ACC112 (cell line): ENCODE data around the gene RTTN.
"Not testable (repeated sequence)": the region's sequence is repeated elsewhere in the genome, so short reads cannot be mapped to it uniquely, and the experiment has no call there.

Experiments used
- H2AFZ ChIP-seq: fragments of 200-600 bp; sonication (generic); one replicate; pipeline ENCODE4 v1.6.0; 2017; ENCODE audit warnings: antibody characterized with exemption, low read length; ENCODE audit not compliant: unreplicated experiment
- H3K27ac ChIP-seq: fragments of 200-600 bp; sonication (generic); 2 replicates; pipeline ENCODE4 v1.5.1; 2014; ENCODE audit warnings: low read depth, mild to moderate bottlenecking, antibody characterized with exemption, low read length, moderate library complexity
- H3K27me3 ChIP-seq: fragments of 200-600 bp; sonication (generic); 2 replicates; pipeline ENCODE4 v1.6.1; 2014; ENCODE audit warnings: mild to moderate bottlenecking, antibody characterized with exemption, low read length, moderate library complexity, mixed read lengths; ENCODE audit not compliant: insufficient read depth
- H3K36me3 ChIP-seq: fragments of 200-600 bp; sonication (generic); 2 replicates; pipeline ENCODE4 v1.6.1; 2016; ENCODE audit warnings: mild to moderate bottlenecking, antibody characterized with exemption, low read length, moderate library complexity, mixed read lengths; ENCODE audit not compliant: insufficient read depth
- H3K4me1 ChIP-seq: fragments of 200-600 bp; sonication (generic); one replicate; pipeline ENCODE4 v1.6.1; 2016; ENCODE audit warnings: low read length, mixed read lengths; ENCODE audit not compliant: insufficient read depth, unreplicated experiment, control insufficient read depth
- H3K4me3 ChIP-seq: fragments of 200-600 bp; sonication (generic); 2 replicates; pipeline ENCODE4 v1.5.1; 2014; ENCODE audit warnings: mild to moderate bottlenecking, low read depth, low read length
- H3K79me2 ChIP-seq: fragments of 200-600 bp; sonication (generic); one replicate; pipeline ENCODE4 v1.6.0; 2016; ENCODE audit warnings: low read length; ENCODE audit not compliant: control insufficient read depth, unreplicated experiment, insufficient read depth

Gene RTTN

DNA sequence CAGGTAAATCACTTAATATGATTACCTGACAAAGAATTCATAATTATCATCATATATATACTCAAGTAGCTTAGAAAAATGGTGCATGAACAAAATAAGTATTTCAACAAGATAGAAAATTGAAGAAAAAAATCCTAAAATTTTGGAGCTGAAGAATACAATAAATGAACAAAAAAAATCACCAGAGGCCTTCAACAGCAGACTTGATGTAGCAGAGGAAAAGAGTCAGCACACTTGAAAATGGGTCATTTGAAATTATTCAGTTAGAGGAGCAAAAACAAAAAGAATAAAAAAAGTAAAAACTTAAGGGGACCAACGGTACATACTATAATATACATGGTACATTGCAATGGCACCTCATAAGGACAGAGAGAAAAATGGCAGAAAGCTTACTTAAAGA, 217.6 kb downstream of the RTTN start:
- H3K4me3 ChIP-seq: no peak overlapping the region
- peaks cover 14% of the 10 kb centered on the region; the same call in 1 of the 2 replicates for H3K36me3 ChIP-seq
- no peaks in the 10 kb centered on the region for H3K4me1 ChIP-seq
- H3K79me2 ChIP-seq: no peaks in the 10 kb centered on the region
- H3K27me3 ChIP-seq: no peaks in the 10 kb centered on the region
- H3K27ac ChIP-seq: no peak overlapping the region
- H2AFZ ChIP-seq: no peak overlapping the region

DNA sequence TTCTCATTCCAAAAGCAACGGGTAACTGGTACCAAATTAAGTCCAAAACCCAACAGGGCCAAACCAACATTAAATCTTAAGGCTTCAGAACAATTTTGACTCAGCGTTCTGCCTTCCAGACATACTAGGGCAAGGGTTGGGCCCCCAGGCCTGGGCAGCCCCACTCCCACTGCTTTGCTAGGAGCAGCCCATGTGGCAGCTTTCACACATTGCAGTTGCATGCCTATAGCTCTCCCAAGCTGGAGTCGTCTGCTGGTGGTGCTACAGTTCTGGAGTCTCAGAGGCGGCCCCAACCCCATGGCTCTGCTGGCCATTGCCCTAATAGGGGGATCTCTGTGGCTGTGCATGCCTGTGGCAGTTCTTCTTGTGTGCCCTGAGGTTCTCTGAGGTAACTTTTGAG, 220.2 kb downstream of the RTTN start:
- H3K27ac ChIP-seq: no peak overlapping the region
- no peaks in the 10 kb centered on the region for H3K4me1 ChIP-seq
- H3K4me3 ChIP-seq: no peak overlapping the region
- H3K79me2 ChIP-seq: no peaks in the 10 kb centered on the region
- H3K27me3 ChIP-seq: no peaks in the 10 kb centered on the region
- peaks cover 13% of the 10 kb centered on the region for H3K36me3 ChIP-seq
- H2AFZ ChIP-seq: no peak overlapping the region

DNA sequence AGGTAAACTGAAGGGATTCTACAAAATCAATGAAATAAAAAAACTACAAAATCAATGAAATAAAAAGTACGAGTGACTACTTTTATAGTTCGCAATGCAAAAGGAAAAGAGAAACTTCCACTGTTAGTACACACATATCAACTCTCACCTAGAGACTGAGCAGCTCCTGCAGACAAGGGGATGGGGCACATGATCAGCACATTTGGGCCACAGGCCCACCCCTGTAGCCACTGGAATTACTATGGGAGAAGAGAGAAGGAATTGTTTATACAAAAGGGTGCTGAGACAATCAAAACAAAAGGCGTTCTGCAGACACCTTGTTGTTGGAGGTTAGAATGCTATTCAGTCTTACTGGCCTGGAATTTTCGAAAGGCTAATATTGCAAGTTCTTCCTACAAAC, 223.1 kb downstream of the RTTN start:
- Histone ChIP-seq H3K4me3 (no peak overlapping the region), H3K4me1 (no peaks in the 10 kb centered on the region), H3K27me3 (no peaks in the 10 kb centered on the region), H3K79me2 (no peaks in the 10 kb centered on the region), H2AFZ (no peak overlapping the region), H3K36me3 (peaks cover 5% of the 10 kb centered on the region), H3K27ac (no peak overlapping the region)

DNA sequence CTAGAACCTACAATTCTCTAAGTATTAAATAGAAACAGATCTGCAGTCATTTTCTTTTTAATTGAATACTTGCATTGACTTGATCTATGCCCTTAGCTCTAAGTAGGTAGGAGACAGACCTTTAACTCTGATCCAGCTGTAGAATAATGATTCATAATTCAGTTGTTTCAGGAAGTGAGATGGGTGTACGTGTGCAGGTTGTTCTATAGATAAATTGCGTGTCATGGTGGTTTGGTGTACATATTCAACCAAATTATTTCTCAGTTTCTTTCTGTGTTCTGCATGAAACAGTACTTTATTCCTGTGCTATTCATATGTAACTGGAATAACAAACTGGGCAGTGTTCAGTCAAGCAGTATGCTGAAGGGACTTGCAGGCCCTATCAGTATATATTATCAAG, 223.5 kb downstream of the RTTN start:
- Histone ChIP-seq H3K4me1 (no peaks in the 10 kb centered on the region), H3K4me3 (no peak overlapping the region), H3K36me3 (peaks cover 5% of the 10 kb centered on the region), H3K27me3 (no peaks in the 10 kb centered on the region), H3K27ac (no peak overlapping the region), H3K79me2 (no peaks in the 10 kb centered on the region), H2AFZ (no peak overlapping the region)

DNA sequence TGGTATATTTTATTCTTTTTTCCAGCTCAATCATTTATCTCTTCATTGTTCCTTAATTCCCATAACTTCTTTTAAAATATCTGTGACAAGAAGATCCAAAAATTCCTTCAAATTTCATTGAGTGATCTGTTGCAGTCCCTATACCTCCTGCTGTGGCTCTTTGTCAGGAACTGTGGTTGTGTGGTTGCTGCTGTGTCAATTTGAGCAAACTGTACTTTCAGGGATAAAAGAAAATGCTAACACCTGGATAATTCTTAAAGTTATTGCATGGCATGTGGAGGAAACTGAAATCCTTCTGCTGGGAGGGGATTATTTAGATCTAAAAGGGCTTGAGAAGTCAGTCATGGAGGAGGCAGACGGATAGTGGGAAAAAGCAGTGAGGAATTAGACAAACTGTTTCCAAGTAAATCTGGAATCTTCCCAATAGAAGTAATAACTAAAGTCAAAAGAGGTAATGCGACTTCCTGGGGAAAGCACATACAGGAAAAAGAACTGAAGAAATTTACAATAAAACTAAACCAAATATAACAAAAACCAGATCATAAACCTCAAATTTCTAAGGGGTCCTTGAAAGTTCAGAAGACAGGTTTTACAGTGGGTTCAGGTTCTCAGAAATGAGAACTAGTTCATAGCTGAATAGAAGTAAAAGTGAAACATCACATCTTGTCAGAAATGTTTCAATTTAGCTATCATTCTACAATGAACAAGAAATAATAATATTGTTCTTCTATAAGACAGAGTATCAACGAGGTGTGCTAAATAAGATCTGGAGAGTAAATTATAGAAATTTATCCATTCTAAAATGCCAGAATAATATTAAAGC, 224.3 kb downstream of the RTTN start:
- H2AFZ ChIP-seq: no peak overlapping the region
- peaks cover 5% of the 10 kb centered on the region for H3K36me3 ChIP-seq
- no peaks in the 10 kb centered on the region for H3K27me3 ChIP-seq
- no peaks in the 10 kb centered on the region for H3K4me1 ChIP-seq
- no peak overlapping the region for H3K4me3 ChIP-seq
- no peaks in the 10 kb centered on the region for H3K79me2 ChIP-seq
- H3K27ac ChIP-seq: no peak overlapping the region

DNA sequence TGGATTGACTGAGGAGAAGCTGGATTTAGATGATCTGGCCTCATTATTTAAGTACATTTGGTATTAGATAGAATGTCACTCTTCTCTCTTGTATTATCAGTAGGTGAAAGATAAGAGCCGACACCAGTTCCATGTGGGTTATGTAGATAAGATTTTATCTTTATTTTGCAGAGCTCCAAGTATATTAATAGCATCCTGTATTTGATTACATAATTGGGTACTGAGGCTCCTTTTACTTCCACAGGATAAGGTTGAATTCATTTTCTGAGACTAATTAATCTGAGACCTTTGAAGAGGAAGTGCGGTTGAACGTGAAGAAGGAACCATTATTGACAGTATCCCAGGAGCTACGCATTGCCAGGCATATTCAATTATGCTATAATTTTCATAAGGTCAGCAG, 225.0 kb downstream of the RTTN start:
- Histone ChIP-seq H3K27me3 (no peaks in the 10 kb centered on the region), H3K27ac (no peak overlapping the region), H3K79me2 (no peaks in the 10 kb centered on the region), H3K4me3 (no peak overlapping the region), H3K4me1 (no peaks in the 10 kb centered on the region), H3K36me3 (peaks cover 5% of the 10 kb centered on the region), H2AFZ (no peak overlapping the region)

DNA sequence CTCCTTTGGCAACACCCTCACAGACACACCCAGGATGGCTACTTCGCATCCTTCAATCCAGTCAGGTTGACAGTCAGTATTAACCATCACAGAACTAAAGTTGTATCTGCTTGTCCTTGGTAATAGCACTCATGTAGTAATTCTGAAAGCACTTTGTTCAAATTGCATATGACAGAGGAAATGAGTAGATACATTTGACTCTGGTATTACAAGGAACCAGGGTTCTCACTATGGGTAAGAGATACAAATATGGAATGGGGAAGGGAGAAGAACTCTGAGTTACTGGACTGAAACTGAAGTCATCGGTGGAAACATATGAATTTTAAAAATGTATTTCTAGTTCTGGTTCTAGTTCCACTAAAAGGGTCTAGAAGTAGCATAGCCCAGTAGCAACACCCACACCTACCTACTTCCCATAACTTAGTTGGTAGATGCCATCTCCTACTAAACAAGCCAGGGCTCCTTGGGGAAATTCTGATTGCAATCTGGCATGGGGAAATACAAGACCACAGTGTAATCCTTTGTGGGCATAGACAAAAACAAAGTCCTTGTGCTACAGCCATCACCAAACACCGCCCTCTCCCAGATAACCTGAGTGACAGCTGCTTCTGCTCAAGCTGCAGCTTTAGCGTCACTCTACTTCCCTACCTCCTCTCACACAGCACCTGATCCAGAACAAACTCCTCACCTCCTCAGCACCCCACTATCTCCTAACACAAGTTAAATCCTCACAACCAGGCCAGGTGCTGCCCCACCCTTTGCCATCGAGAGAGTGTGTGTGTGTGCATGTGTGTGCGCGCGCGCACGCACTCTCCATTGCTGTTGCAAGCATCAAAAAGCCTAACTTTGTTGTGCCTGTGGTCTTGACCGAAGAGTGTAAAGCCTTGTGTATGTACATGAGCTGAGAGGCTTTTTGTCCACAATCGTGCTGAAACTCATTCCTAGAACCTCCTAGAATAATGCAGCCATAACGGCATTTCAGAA, 226.5 kb downstream of the RTTN start:
- H3K4me1 ChIP-seq: peaks cover 6% of the 10 kb centered on the region
- H3K4me3 ChIP-seq: no peak overlapping the region
- no peaks in the 10 kb centered on the region for H3K79me2 ChIP-seq
- H3K36me3 ChIP-seq: peaks cover 5% of the 10 kb centered on the region
- no peak overlapping the region for H2AFZ ChIP-seq
- no peaks in the 10 kb centered on the region for H3K27me3 ChIP-seq
- H3K27ac ChIP-seq: no peak overlapping the region

DNA sequence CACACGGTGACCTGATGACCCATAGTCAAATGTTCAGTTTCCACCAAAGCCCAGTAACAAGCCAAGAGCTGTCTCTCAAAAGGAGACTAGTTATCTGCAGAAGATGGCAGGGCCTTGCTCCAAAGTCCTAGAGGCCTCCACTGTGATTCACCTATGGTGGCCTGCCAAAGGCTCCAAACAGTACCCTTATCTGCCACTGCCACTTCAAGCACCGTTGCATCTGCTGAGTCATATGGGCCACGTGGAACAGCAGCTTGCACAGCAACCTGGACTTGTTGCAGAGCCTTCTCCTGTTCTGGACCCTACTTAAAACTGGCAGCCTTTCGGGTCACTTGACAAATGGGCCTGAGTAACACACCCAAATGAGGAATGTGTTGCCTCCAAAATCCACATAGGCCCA, 230.2 kb downstream of the RTTN start:
- not testable (repeated sequence) for H3K4me1 ChIP-seq, H2AFZ ChIP-seq, H3K36me3 ChIP-seq, H3K79me2 ChIP-seq, H3K4me3 ChIP-seq, H3K27me3 ChIP-seq, H3K27ac ChIP-seq

DNA sequence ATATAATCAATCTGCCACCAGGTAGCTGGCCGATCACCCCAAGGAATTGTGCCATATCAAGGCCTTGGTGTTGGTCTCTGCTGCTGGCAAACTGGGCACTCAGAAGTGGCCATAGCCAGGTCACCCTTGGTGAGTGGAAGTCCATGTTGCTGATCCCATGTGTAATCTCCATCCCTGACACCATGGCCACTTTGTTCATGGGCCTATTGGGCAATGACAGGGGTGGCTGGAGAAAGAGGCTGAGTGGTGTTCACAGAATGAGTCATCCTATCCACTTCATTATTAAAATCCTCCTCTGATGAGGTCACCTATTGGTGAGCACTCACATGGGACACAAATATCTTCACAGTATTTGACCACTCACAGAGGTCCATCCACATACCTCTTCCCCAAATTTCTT, 231.1 kb downstream of the RTTN start:
- H3K79me2 ChIP-seq: no peaks in the 10 kb centered on the region
- H3K4me1 ChIP-seq: peaks cover 6% of the 10 kb centered on the region
- no peak overlapping the region for H3K27ac ChIP-seq
- H2AFZ ChIP-seq: no peak overlapping the region
- peaks cover 5% of the 10 kb centered on the region; the same call in 1 of the 2 replicates for H3K36me3 ChIP-seq
- H3K4me3 ChIP-seq: no peak overlapping the region
- H3K27me3 ChIP-seq: no peaks in the 10 kb centered on the region

DNA sequence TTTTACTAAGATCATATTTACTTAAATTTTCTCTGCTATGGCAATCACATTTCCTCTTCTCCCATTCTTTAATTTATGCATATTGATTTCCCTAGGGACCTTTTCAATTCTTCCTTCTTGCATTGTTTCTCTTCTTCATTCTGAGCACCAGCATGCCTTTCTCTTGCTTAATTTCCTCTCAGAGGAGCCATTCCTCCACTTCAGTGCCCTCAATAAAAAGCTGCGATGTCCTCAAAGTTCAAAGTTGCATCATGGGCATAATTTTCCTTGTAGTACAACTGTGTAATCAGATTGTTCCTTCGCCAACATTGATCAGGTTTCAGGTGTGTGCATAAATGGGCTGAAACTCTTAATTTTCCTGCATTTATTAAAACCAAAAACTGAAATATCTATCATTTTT, 236.0 kb downstream of the RTTN start:
- no peaks in the 10 kb centered on the region for H3K27me3 ChIP-seq
- no peaks in the 10 kb centered on the region for H3K79me2 ChIP-seq
- H3K36me3 ChIP-seq: no peaks in the 10 kb centered on the region
- no peak overlapping the region for H2AFZ ChIP-seq
- H3K27ac ChIP-seq: no peak overlapping the region
- peaks cover 4% of the 10 kb centered on the region for H3K4me1 ChIP-seq
- H3K4me3 ChIP-seq: no peak overlapping the region
